Endothelial cell of umbilical vein (primary cell): ENCODE results near the gene GLDC.

Source experiments
- CTCF ChIP-seq, 2 donors: IDR thresholded peaks; 1 replicate in 1 of 2; 2 replicates in 1 of 2; pipeline ENCODE4 v1.5.1; 2011; ENCODE audit warnings: low read length in 2 of 2, mild to moderate bottlenecking in 2 of 2, moderate library complexity in 2 of 2, control low read depth in 1 of 2, inconsistent platforms in 1 of 2, low read depth in 1 of 2; ENCODE audit not compliant: insufficient read depth in 1 of 2; ENCODE audit errors: extremely low read depth in 1 of 2
- EZH2 ChIP-seq: IDR thresholded peaks from 2 replicates; pipeline ENCODE4 v1.6.1; 2012; ENCODE audit warnings: borderline replicate concordance, low read depth, mild to moderate bottlenecking, moderate library complexity, low read length, inconsistent platforms; ENCODE audit not compliant: severe bottlenecking
- FOS ChIP-seq: IDR thresholded peaks from 2 replicates; pipeline ENCODE4 v1.6.1; 2011; ENCODE audit warnings: mild to moderate bottlenecking, low read length, moderate library complexity, borderline replicate concordance; ENCODE audit not compliant: insufficient read depth
- GATA2 ChIP-seq: IDR thresholded peaks from 2 replicates; pipeline ENCODE4 v1.7.0; 2011; ENCODE audit warnings: low read depth, mild to moderate bottlenecking, moderate library complexity, mixed read lengths, low read length; ENCODE audit not compliant: insufficient read length, insufficient read depth
- JUN ChIP-seq: IDR thresholded peaks from 2 replicates; pipeline ENCODE4 v1.6.1; 2011; ENCODE audit warnings: borderline replicate concordance, low read depth; ENCODE audit not compliant: insufficient read length, insufficient read depth
- MAX ChIP-seq: IDR thresholded peaks from 2 replicates; pipeline ENCODE4 v1.6.1; 2011; ENCODE audit not compliant: insufficient read depth, insufficient read length
- MYC ChIP-seq: IDR thresholded peaks from one replicate; pipeline ENCODE4 v1.6.1; 2011; ENCODE audit warnings: mild to moderate bottlenecking, low read depth, low read length
- POLR2A ChIP-seq: IDR thresholded peaks from 2 replicates; pipeline ENCODE4 v1.6.1; 2012; ENCODE audit warnings: low read depth, mild to moderate bottlenecking, control low read depth, low read length
- POLR2AphosphoS5 ChIP-seq: IDR thresholded peaks from 2 replicates; pipeline ENCODE4 v1.6.1; 2012; ENCODE audit warnings: low read depth, mild to moderate bottlenecking, control low read depth, low read length, moderate library complexity; ENCODE audit not compliant: insufficient read depth

- TF ChIP-seq CTCF (IDR thresholded peaks at IDR 0.05; ENCODE audit: extremely low read depth in 1 of 2, insufficient read depth in 1 of 2, low read depth in 1 of 2, low read length in 2 of 2) (no peak), POLR2A (peak; percentile 58), JUN (peak; percentile 41), POLR2AphosphoS5 (peak; percentile 92), EZH2 (no peak), MYC (no peak), FOS (peak; percentile 24), MAX (peak; percentile 40), GATA2 (peak; percentile 91)
Observed at GRCh38 chr9:6557883-6558616, 87.5 kb downstream of the GLDC start.
